Measurements from ENCODE around the gene EVC. TPM values are rescaled to one million over a fixed set of nuclear protein-coding genes. Genes with fewer than 3 reads are reported as not detected.

The EVC gene
- total RNA-seq, 4 donors from 2014 or later: 89.8 to 134 (median 99.6) TPM

DNA sequence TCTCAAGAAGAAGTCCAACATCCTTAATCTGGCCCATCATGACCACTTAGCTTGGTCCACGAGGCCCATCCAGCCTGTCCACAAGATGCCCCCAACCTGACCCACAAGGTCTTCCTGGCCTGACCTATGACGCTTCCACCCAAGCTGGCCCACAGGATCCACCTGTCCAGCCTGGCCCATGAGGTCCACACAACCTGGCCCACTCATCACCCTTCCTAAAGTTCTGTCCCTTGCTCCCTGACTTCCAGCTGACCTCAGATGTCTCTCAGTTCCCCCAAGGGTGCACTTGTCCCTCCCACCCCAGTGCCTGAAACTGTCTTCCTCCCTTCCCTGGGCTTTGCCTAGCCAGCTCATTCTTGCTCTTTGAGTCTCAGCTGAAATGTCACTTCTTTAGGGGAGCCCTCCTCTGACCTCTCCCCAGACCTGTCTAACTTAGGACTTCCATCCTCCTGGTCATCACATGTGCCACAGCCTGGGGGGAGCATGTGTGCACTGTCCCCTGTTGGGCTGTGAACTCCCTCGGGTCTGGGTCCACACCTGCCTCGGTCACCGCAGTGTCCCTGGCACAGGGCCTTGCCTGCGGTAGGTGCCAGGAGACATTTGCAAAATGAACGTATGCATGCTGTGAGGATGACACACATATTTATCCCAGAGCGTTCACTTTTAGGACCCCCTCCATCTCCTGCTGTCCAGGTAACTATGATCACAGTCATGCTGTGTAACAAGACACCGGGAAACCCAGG, 61.7 kb downstream of the EVC start:
- DNase-seq (ENCODE audit: low spot score in 2 of 2): no peak
- Histone ChIP-seq H3K4me3 (no peak overlapping the region), H3K4me1 (no peaks in the 10 kb centered on the region), H3K36me3 (peaks cover 0 to 92% (median 0%) of the 10 kb centered on the region in 3 donors), H3K27ac (no peak overlapping the region), H3K9me3 (peaks cover 0 to 26% (median 7%) of the 10 kb centered on the region in 4 donors), H3K27me3 (no peaks in the 10 kb centered on the region)
- WGBS, 2 donors: 79 to 89% methylated on average over 9 of the region's 9 CpGs
- TF ChIP-seq EP300 (IDR thresholded peaks at IDR 0.05) (no peak), CTCF (IDR thresholded peaks at IDR 0.05) (no peak), POLR2A (IDR thresholded peaks at IDR 0.05) (no peak)

DNA sequence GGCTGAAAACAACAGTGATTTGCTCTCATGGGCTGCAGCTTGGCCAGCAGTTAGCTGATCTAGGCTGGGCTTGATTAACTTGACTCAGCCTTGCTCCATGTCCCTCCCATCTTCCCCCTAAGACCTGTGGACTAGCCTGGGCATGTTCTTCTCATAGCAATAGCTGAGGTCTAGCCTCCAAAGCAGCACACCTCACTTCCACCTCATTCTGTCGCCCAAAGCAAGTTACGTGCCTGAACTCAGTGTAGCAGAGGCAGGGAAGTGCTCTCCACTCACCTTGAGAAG, 62.2 kb downstream of the EVC start:
- DNase-seq (ENCODE audit: low spot score in 2 of 2): no peak
- TF ChIP-seq POLR2A (IDR thresholded peaks at IDR 0.05) (no peak), EP300 (IDR thresholded peaks at IDR 0.05) (no peak), CTCF (IDR thresholded peaks at IDR 0.05) (no peak)
- Histone ChIP-seq H3K36me3 (peaks cover 0 to 88% (median 0%) of the 10 kb centered on the region in 3 donors), H3K27ac (no peak overlapping the region), H3K4me1 (no peaks in the 10 kb centered on the region), H3K27me3 (no peaks in the 10 kb centered on the region), H3K4me3 (no peak overlapping the region), H3K9me3 (peaks cover 0 to 26% (median 7%) of the 10 kb centered on the region in 4 donors)
- 90 to 100% methylated on average over 2 of the region's 2 CpGs for WGBS, 2 donors

DNA sequence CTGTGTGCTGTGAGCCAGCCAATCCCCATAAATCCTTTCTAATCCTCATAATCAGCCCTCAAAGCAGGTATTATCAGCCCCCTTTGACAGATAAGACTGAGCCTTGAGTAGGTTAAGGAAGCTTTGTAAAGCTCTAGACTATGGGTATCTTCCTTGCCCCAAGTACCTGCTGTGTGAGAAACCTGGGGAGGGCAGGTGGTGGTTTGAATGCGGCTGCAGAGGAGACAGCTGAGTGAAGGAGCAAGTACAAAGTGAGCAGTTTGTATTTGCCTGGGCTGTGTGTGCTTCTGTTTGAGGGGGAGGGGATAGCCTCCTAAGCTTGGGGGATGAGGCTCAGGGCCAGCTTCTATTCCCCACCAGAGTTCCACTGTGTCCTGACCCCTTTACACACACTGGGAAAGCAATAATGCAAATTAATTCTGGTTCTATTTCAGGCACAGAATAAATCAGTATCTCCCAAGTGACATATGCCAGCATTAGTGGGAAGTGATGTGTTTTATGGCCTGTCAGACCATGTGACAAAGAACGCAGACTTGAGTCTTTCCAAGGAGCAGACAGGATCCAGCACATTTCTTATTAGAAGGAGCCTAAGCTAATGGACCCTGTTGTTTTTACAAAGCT, 63.5 kb downstream of the EVC start:
- Histone ChIP-seq H3K27me3 (no peaks in the 10 kb centered on the region), H3K36me3 (peaks cover 0 to 75% (median 0%) of the 10 kb centered on the region in 3 donors), H3K4me1 (no peaks in the 10 kb centered on the region), H3K4me3 (no peak overlapping the region), H3K27ac (no peak overlapping the region), H3K9me3 (peaks cover 0 to 26% (median 7%) of the 10 kb centered on the region in 4 donors)
- TF ChIP-seq EP300 (IDR thresholded peaks at IDR 0.05) (no peak), POLR2A (IDR thresholded peaks at IDR 0.05) (no peak), CTCF (IDR thresholded peaks at IDR 0.05) (no peak)
- 61 to 78% methylated on average over 2 of the region's 2 CpGs for WGBS, 2 donors
- DNase-seq (ENCODE audit: low spot score in 2 of 2): no peak

GRCh38 chr4:5776510-5776909, 65.5 kb downstream of the EVC start:
- H3K27ac ChIP-seq: no peak overlapping the region
- H3K36me3 ChIP-seq: peaks cover 0 to 58% (median 0%) of the 10 kb centered on the region in 3 donors
- no peaks in the 10 kb centered on the region for H3K4me1 ChIP-seq
- H3K4me3 ChIP-seq: no peak overlapping the region
- WGBS, 2 donors: 98 to 100% methylated on average over 1 of the region's 1 CpG
- H3K9me3 ChIP-seq: peaks cover 0 to 26% (median 7%) of the 10 kb centered on the region in 4 donors
- no peaks in the 10 kb centered on the region for H3K27me3 ChIP-seq
- no peak for DNase-seq (ENCODE audit: low spot score in 2 of 2)
- TF ChIP-seq EP300 (IDR thresholded peaks at IDR 0.05): no peak

DNA sequence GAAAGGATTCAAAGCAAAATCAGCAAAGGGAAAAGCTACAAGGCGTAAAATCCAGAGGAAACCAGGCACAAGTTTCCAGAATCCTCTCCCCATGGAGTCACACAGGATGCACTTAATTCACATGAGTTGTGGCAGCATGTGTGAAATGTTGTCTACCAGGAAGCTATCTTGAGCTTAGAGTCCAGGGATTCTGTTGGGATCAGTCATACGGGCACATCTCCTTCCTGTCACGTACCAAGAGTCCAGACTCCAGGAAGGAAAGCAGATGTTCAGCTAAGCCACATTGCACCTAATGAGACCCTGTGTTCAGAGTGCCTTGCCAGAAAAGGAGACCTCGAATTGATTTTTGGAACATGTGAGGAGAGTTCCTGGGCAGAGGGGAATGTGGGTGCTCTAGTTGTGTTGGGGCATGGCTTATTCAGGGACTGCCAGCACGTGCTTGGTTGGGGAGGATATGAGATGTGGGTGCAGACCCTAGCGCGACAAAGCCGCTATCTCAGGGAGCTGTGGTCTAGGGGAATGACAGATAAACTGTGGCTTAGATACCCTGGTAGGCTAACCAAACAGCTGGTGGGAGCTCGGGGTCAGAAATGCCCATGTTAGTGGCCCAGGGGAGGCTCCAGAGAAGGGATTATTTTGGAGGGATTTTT, 70.0 kb downstream of the EVC start:
- no peak for DNase-seq (ENCODE audit: low spot score in 2 of 2)
- H3K4me3 ChIP-seq: no peak overlapping the region
- TF ChIP-seq EP300 (IDR thresholded peaks at IDR 0.05): no peak
- no peak for TF ChIP-seq POLR2A (IDR thresholded peaks at IDR 0.05)
- TF ChIP-seq CTCF (IDR thresholded peaks at IDR 0.05): no peak
- peaks cover 0 to 43% (median 0%) of the 10 kb centered on the region in 3 donors for H3K36me3 ChIP-seq
- H3K4me1 ChIP-seq: peaks cover 0 to 6% (median 0%) of the 10 kb centered on the region in 4 donors
- peaks cover 0 to 15% (median 4%) of the 10 kb centered on the region in 4 donors for H3K9me3 ChIP-seq
- no peak overlapping the region for H3K27ac ChIP-seq
- H3K27me3 ChIP-seq: no peaks in the 10 kb centered on the region
- WGBS, 2 donors: 92 to 94% methylated on average over 9 of the region's 9 CpGs

Measured in tibial nerve (tissue), 4 donors.